Left lobe of liver (tissue), 2 donors: ENCODE measurements around the gene FBXW10. TPM values are rescaled to one million over a fixed set of nuclear protein-coding genes. Genes with fewer than 3 reads are reported as not detected.
A peak's percentile ranks its signal among the peaks of the same experiment; 100 is the strongest.
"Not testable (repeated sequence)": the region's sequence is repeated elsewhere in the genome, so short reads cannot be mapped to it uniquely, and the experiment has no call there.

Experiments
- ATAC-seq: fragments of 200-7000 bp; cut with Tn5 transposase; one replicate; pipeline ENCODE4 v1.9.1; 2020; ENCODE audit warnings: mild to moderate bottlenecking, moderate library complexity
- DNase-seq: peaks from one replicate; pipeline ENCODE4 v3.0.0-alpha.2; 2020; ENCODE audit warnings: low spot score
- total RNA-seq: library from RNA; stranded (reverse); gene quantifications from one replicate; pipeline ENCODE4 v1.2.1, GENCODE V29; 2021
- donor health status: DM: no; HTN: no; CAD: no; lungs with moderate emphysema.
- donor health status: DM: no; HTN: yes; CAD: no.

The FBXW10 gene
- total RNA-seq, 1 donor from 2014 or later: 0.60 TPM

DNA sequence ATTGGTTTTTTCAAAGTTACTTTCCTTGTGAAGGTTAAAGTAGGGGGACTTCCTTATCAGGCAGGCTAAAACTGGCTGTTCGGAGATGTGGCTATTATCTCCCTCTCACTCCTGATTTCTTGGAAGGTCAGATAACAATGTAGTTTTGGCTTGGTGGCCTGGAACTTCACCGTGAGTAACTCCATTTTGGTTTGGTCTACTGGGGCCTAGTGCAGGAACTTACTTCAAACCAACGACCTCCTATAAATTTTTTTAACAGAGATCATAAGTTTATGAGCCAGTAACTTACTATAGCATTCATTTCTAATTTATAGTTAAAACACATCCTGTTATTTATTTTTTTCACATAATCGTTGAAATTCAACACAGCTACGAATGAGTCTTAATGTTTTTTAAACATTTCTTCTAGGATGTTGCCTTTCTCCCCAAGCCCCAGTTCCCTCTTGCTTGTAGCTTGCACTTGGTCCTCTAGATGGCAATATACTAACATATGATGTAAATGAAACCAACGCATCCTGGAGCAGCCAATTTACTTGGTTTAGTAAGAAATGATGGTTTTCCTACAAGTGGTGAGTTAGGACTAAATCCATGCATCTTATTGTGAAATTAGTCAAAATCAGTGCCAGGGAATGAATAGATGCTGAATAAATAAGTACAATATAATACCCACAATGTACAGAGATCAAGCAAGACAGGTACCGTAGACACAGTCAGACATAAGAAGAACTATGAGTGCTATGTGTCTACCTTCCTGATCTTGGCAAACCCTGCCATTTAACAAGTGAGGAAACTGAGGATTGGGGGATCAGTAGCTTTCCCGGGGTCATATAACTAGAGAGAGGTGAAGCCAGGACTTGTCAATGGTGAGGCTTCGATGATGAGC is 72.9 kb downstream of the FBXW10 start:
- DNase-seq: not testable (repeated sequence)
- ATAC-seq: peak; percentile 91

DNA sequence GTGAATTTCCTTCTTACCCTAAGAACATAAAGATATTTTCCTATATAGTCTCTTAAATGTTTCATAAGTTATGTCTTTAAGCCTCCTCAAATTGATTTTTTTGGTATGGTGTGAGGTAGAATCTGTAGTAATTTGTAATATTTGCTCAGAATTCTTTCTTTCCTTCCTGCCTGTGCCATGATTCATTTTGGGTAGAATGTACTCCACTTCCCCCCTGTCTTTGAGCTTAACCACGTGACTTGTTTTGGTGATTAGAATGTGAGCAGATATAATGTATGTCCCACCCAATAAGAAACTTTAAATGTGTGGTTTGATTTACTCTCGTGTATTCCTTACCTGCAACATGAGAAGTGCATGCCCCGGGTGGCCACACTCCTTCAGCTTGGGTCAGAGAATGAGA is 77.6 kb downstream of the FBXW10 start:
- DNase-seq, ATAC-seq: not testable (repeated sequence)

DNA sequence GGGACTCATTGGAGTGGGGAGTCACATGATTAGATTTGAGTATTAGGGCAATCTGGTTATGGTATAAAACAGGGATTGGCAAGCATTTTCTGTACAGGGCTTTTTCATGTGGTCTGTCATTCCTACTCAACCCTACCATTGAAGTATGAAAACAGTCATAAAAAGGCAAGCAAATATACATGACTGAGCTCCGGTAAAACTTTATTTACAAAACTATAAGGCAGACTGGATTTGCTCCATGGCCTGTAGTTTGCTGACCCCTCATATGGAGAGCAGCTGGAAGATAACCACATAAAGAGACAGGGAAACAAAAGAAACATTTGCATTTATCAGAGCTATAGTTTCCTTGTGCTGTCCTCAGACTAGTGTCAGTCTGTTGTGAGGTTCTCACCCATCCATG is 83.8 kb downstream of the FBXW10 start:
- not testable (repeated sequence) for DNase-seq, ATAC-seq

Other genes starting within 250 kb of the FBXW10 start
- not detected for gene TBC1D28, start 99.7 kb upstream of the FBXW10 start, total RNA-seq
- gene FOXO3B, start 61.7 kb upstream of the FBXW10 start, total RNA-seq: 0.93 TPM
- 21.2 TPM for gene TVP23B, start 37.1 kb downstream of the FBXW10 start, total RNA-seq
- 15.6 TPM for gene PRPSAP2, start 114.1 kb downstream of the FBXW10 start, total RNA-seq
- not detected for gene SLC5A10, start 208.1 kb downstream of the FBXW10 start, total RNA-seq